ENCODE results near the gene PPP1R14C.
A peak's percentile ranks its signal among the peaks of the same experiment; 100 is the strongest.

The PPP1R14C gene, protein sequence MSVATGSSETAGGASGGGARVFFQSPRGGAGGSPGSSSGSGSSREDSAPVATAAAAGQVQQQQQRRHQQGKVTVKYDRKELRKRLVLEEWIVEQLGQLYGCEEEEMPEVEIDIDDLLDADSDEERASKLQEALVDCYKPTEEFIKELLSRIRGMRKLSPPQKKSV

GRCh38 chr6:150142670-150143515 lies at the start of gene PPP1R14C:
Gene PPP1R14C (plus strand): TSS chr6:150143044. CDS start chr6:150143193, 149 bp downstream.
- peak in 48 of 58 donors; percentile 4 to 76 (median 50) for DNase-seq

DNA sequence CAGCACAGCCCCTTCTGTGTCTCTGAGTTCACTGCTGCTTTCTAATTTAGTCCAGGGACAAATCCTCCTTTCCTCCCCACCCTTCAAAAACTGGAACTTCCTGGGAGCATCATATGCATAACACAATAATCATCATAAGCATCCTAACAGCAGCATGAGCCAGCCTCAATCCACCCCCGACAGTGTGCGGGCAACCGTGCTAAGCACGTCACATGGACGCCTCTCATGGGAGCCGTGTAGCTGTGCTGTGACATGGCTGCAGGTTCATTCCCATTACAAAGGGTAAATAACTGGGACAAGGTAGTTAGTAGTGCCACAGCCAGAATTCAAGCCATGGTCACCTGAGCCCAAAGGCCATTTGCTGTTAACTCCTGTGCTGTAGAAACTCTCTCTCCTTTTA lies 49.4 kb upstream of the PPP1R14C start:
- DNase-seq = peak in 8 of 58 donors; percentile 6 to 35 (median 14)

DNA sequence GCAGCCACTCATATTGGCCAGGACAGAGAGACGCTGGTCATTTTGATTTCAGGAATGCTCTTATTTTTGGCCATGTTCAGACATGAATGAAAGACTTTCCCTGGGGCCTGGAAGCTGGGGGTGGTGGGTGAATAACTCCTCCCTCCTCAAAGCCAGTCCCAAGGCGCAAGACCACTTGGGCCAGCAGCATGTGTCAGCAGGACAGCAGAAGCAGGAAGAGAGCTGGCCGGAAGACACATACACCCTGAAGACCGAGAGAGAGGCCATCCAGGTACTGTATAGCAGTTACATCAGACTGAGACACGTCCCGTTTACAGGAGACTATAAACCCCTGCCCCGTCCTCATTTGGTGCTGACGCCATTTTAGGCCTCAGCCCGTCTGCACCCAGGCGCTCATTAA lies 44.7 kb upstream of the PPP1R14C start:
- DNase-seq = no peak

GRCh38 chr6:150099546-150099945 lies 43.3 kb upstream of the PPP1R14C start:
- no peak for DNase-seq

GRCh38 chr6:150099953-150100352 lies 42.9 kb upstream of the PPP1R14C start:
- no peak for DNase-seq

DNA sequence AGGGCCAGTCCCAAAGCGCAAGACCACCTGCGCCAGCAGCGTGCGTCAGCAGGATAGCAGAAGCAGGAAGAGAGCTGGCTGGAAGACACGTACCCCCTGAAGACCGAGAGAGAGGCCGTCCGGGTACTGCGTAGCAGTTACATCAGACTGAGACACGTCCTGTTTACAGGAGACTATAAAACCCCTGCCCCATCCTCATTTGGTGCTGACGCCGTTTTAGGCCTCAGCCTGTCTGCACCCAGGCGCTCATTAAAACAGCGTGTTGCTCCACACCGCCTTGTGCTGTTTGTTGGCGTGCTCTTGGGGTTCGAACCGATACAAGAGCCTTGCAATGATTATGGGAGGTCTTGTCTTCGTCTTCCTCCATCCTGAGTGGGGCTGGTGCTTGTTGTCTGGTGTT lies 42.1 kb upstream of the PPP1R14C start:
- no peak for DNase-seq

- no peak for DNase-seq
Observed at GRCh38 chr6:150102750-150103270, 40.0 kb upstream of the PPP1R14C start.

- no peak for DNase-seq
Observed at GRCh38 chr6:150112233-150112632, 30.6 kb upstream of the PPP1R14C start.

- DNase-seq = no peak
Observed at GRCh38 chr6:150115769-150116168, 27.1 kb upstream of the PPP1R14C start.

DNA sequence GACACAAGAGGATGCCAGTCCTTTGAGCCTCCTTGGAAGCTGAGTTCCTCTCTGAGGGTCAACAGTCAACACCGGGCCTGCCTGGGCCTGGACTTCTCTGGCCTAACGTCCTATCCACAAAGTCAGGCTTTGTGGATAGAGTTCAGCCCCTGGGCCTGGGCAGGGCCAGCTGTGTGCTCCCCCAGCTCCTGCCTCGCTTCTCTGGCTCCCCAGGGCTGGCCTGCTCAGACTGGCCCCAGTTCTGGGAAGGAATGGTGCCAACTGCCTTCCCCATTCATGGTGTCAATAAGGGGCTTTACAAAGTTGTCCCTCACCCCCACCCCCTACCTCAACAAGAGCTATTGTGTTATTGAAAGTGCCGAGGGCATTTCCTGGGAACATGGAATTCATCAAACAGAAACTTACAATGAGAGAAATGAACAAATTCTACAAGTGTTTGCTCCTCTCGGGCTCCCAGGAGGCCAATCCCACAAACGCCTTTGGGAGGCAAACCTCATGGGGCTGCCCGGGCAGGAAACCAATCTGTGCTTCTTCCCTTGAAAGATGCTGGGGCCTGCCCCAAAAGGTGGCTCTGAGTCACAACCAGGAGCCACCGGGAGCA lies 26.5 kb upstream of the PPP1R14C start:
- DNase-seq = no peak

DNA sequence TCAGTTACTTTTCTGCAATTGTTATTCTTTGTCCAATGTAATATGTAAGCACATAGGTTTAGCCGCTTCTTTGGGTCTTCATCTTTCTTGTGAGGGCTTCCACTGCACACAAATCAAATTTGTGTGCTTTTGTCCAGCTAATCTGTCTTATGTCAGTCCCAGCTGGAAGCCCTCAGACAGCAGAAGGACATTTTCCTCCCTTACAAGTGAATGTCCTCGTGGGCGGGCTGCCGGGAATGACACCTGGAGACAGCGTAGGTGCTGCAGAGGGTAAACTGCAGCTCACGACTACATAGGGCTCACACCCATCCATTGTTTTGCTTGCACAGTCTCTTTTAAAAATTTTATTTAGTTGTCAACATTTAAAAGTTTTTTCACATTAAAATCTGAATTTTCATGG lies 24.6 kb upstream of the PPP1R14C start:
- no peak for DNase-seq

DNA sequence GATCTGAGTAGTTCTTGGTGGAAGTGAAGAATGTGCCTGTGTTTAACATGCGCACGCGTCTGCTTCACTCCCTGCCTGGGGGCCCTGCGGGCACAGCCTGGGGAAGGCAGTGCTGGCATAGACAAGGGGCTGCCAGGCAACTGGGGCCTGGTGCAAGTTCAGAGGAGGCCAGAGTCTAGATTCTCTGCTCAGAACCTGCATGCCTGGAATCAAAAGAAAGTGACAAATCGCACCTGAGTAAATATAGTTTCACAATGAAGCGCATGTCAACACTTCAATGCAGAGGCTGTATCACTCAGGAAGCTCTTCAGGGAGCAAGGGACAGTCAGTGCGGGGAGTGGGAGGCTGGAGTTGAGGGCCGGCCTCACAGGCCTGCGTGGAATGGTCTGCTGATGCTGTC lies 24.2 kb upstream of the PPP1R14C start:
- DNase-seq = no peak

- peak in 2 of 58 donors; percentile 4 to 36 for DNase-seq
Observed at GRCh38 chr6:150119173-150119572, 23.7 kb upstream of the PPP1R14C start.

GRCh38 chr6:150123645-150124044 lies 19.2 kb upstream of the PPP1R14C start:
- no peak for DNase-seq

DNA sequence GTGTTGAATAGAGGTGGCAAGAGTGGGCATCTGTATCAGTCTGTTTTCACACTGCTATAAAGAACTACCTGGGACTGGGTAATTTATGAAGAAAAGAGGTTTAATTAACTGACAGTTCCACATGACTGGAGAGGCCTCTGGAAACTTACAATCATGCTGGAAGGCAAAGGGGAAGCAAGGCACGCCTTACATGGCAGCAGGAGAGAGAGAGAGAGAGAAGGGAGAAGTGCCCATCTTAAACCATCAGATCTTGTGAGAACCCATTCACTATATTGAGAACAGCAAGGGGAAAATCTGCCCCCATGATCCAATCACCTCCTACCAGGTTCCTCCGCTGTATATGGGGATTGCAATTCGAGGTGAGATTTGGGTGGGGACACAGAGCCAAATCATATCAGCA lies 18.6 kb upstream of the PPP1R14C start:
- DNase-seq = no peak

GRCh38 chr6:150126641-150127291 lies 16.1 kb upstream of the PPP1R14C start:
- no peak for DNase-seq

DNA sequence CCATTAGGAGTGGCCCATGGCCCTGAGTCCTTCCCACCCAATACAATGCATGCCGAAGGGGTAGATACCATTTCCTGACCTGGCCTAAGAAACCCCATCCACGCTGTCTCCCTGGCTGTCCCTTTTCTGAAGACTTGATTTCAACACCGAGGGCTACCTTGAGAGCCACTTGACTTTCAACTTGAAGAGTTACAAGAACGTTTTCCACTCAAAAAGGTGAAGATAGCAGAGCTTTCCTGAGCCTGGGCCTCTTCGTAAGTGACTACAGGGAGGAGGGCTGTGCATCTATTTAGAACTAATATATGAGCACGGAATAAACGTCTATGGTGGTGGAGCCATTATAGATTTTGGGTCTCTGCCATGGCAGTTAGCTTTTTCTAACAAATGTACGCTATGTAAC lies 14.4 kb upstream of the PPP1R14C start:
- no peak for DNase-seq

GRCh38 chr6:150129616-150130505 lies 13.0 kb upstream of the PPP1R14C start:
- peak in 1 of 58 donors; percentile 25 for DNase-seq

- no peak for DNase-seq
Observed at GRCh38 chr6:150133686-150134085, 9.2 kb upstream of the PPP1R14C start.

DNA sequence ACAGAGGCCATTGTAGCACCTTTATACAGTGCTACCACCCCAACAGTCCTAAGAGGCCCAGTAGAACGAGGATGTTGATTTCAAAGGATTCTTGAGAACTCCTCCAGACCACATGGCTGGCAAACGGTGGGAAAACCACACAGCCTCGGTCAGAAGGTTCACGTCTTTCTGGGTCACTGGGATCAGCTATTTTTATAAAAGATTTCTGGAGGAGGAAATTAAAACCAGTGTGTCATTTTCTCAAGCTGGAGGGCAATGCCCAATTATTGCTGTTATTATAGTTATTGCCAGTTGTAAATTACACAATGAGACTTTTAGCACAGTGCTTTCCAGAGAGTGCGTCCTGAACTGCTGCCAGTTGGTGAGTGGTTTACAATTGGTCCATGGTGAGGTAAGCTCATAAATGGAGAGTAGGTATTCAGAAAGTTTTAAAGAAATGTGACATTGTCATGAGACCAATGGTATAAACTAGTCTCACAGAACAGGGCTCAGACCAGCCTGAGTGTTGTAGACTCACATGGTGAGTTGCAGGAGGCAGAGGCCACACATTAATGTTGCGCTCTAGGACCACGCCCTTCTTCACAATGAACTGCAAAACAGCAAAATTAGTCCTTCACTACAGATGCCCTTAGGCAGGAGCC lies 8.4 kb upstream of the PPP1R14C start:
- no peak for DNase-seq

Data from anterior cingulate cortex (tissue), 58 donors.